Sigmoid colon (tissue), 4 donors: ENCODE data around the gene TMEM204.

Experiments used
- EP300 ChIP-seq, 4 donors: sonication (generic); formaldehyde crosslinking; IDR thresholded peaks; one replicate each; pipeline ENCODE4 v1.6.1; 2017; ENCODE audit warnings: antibody characterized with exemption in 4 of 4
- POLR2AphosphoS5 ChIP-seq, 4 donors: sonication (generic); formaldehyde crosslinking; IDR thresholded peaks; one replicate each; pipeline ENCODE4 v1.6.1; 2017; ENCODE audit warnings: antibody characterized with exemption in 4 of 4

GRCh38 chr16:1488619-1489018, 44.8 kb upstream of the TMEM204 start, which contains the start of gene PTX4:
- no peak for TF ChIP-seq POLR2AphosphoS5 (IDR thresholded peaks at IDR 0.05)
- no peak for TF ChIP-seq EP300 (IDR thresholded peaks at IDR 0.05)
